Naive thymus-derived CD8-positive, alpha-beta T cell (primary cell): ENCODE results near the gene EHMT1. TPM values are rescaled to one million over a fixed set of nuclear protein-coding genes. Genes with fewer than 3 reads are reported as not detected.

Experiments
- ATAC-seq, 2 donors: fragments of 150-1000 bp; cut with Tn5 transposase in 1 of 2; sonication (Bioruptor Pico), chemical (Tn5 transposase) in 1 of 2; 1 replicate in 1 of 2; 2 replicates in 1 of 2; pipeline ENCODE4 v1.10.0; 2021; ENCODE audit warnings: mild to moderate bottlenecking in 2 of 2, moderate library complexity in 2 of 2
- POLR2A ChIA-PET: fragments of 350-600 bp; sonication (Branson Sonifier 250); formaldehyde crosslinking; loops from one replicate; lab custom pipeline; 2021; ENCODE audit warnings: antibody characterized with exemption; lab: Charles Lee
- DNase-seq, 10 donors: peaks; one replicate each; pipeline versions ENCODE4 v3.0.0 to v3.0.0-alpha.2; 2020 to 2022
- H3K27ac Mint-ChIP-seq, 10 donors: one replicate each; pipeline ENCODE4 v1.8.0; 2020 to 2022; ENCODE audit warnings: mild to moderate bottlenecking in 10 of 10, mixed read lengths in 10 of 10, moderate library complexity in 4 of 10, inconsistent platforms in 1 of 10
- H3K27me3 Mint-ChIP-seq, 5 donors: one replicate each; pipeline ENCODE4 v1.8.0; 2021 to 2022; ENCODE audit warnings: mixed read lengths in 5 of 5
- H3K36me3 Mint-ChIP-seq, 3 donors: one replicate each; pipeline ENCODE4 v1.8.0; 2020 to 2022; ENCODE audit warnings: mixed read lengths in 3 of 3, mild to moderate bottlenecking in 2 of 3, inconsistent platforms in 1 of 3
- H3K4me1 Mint-ChIP-seq, 4 donors: one replicate each; pipeline ENCODE4 v1.8.0; 2021 to 2022; ENCODE audit warnings: mixed read lengths in 4 of 4
- H3K4me3 Mint-ChIP-seq, 10 donors: one replicate each; pipeline ENCODE4 v1.8.0; 2020 to 2022; ENCODE audit warnings: mild to moderate bottlenecking in 10 of 10, mixed read lengths in 10 of 10, moderate library complexity in 6 of 10, inconsistent platforms in 1 of 10
- H3K9me3 Mint-ChIP-seq, 9 donors: one replicate each; pipeline ENCODE4 v1.8.0; 2020 to 2022; ENCODE audit warnings: mixed read lengths in 9 of 9, mild to moderate bottlenecking in 3 of 9, inconsistent platforms in 1 of 9, moderate library complexity in 1 of 9
- polyA plus RNA-seq, 3 donors: library from polyadenylated mRNA; unstranded; fragments of 300-500 nt; fragmentation: Illumina TruSeq; gene quantifications; one replicate each; pipeline ENCODE4 v1.2.3, GENCODE V29; 2021
- total RNA-seq, 8 experiments: library from RNA in 2 of 8; stranded (reverse) in 2 of 8; gene quantifications; one replicate each; pipeline ENCODE4 v1.2.3 and lab custom pipeline; 2021 to 2026

EHMT1 gene
- total and polyA plus RNA-seq, 5 experiments from 2014 or later, result 20.9 to 113 (median 34.4) TPM

DNA sequence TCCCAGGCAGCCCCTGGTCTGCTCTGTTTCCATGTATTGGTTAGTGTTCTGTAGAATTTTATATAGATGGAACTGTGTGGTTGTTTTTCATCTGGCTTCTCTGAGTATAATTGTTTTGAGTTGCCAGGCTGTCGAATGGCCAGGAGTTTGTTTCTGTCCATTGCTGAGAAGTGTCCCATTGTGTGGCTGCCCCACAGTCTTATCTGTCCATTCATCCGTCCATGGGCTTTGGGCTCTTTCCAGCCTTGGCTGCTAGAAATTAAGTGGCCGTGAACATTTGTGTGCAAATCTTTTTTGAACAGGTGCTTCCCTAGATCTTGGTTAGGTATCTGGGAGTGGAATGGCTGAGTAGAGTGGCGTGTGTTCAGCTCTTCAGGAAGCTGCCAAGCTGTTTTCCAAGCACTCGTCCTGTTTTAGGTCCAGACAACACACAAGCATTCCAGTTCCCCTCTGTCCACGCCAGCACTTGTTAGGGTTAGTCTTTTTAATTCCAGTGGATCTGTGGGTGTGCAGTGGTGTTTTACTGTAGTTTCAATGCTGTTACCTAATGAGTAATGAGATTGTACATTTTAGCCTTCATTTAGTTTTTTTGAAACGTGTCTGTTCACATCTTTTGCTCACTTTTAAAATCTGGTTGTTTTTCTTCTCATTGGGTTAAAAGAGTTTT, 136.6 kb downstream of the EHMT1 start:
- ATAC-seq (no peak), DNase-seq (no peak)
- peaks cover 20 to 91% (median 54%) of the 10 kb centered on the region in 3 donors for H3K36me3 Mint-ChIP-seq
- no peaks in the 10 kb centered on the region for H3K27me3 Mint-ChIP-seq
- peaks cover 0 to 9% (median 2%) of the 10 kb centered on the region in 9 donors for H3K9me3 Mint-ChIP-seq
- peaks cover 12 to 44% (median 16%) of the 10 kb centered on the region in 4 donors for H3K4me1 Mint-ChIP-seq
- no peak overlapping the region for H3K4me3 Mint-ChIP-seq
- H3K27ac Mint-ChIP-seq, result peak overlapping the region in 3 of 10 donors; percentile 29 to 81 (median 53)
- POLR2A ChIA-PET, result no interaction called here

DNA sequence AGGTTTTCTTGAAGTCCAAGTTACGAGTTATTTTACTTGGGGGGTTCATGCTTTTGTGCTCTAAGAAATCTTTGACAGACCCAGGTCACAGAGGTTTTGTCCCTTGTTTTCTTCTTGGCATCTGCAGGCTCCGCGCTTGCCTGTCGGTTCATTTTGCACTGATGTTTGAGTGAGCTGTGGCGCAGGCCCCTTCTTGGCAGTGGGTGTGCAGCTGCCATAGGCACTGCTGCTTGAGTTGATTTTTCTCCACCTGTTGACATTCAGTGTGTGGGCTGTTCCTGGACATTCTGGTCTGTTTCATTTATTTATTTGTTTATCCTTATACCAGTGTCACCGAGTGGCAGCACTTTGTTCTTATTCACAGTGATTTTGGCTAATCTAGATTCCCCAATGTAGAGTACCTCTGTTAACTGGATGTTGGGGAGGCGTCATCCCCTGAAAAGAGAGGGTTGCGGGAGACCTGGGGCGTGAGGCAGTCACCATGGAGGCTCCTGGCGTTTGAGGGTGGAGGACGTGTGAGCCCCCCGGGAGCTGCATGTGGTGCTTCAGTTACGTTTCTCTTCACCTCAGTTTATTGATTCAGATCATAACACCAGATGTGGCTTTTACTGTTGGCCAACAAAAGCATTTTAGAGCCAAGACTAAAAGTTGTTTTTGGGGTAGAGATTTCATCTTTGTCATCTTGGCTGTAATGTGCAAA, 137.4 kb downstream of the EHMT1 start:
- Mint-ChIP-seq H3K27me3 (no peaks in the 10 kb centered on the region), H3K4me1 (peaks cover 11 to 51% (median 13%) of the 10 kb centered on the region in 4 donors), H3K4me3 (no peak overlapping the region), H3K27ac (peak overlapping the region in 6 of 10 donors; percentile 16 to 81 (median 66)), H3K9me3 (peaks cover 0 to 9% (median 2%) of the 10 kb centered on the region in 9 donors), H3K36me3 (peaks cover 20 to 87% (median 54%) of the 10 kb centered on the region in 3 donors)
- no peak for DNase-seq
- no peak for ATAC-seq
- POLR2A ChIA-PET, result no interaction called here

DNA sequence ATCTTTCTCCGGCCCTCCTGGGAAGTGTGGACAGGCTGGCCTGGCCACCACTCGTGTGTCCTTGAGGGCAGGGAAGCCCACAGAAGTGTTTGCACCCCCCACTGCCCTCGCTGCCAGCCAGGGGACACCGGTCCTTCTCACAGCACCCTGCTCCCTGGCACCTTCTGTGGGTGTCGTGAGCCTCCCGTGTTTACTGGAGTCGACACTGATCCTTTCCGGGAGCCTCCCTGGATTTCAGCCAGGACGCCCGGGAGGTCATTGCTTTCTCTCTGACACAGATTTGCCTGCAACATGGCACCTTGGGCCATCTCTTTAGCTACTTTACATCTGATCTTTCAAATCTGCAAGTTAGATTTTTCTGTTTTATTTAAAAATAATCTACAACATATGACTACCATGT, 138.3 kb downstream of the EHMT1 start:
- Mint-ChIP-seq H3K4me3 (no peak overlapping the region), H3K27me3 (no peaks in the 10 kb centered on the region), H3K27ac (peak overlapping the region in 2 of 10 donors; percentile 48 to 81), H3K36me3 (peaks cover 20 to 90% (median 55%) of the 10 kb centered on the region in 3 donors), H3K4me1 (peaks cover 11 to 54% (median 13%) of the 10 kb centered on the region in 4 donors), H3K9me3 (peaks cover 0 to 9% (median 2%) of the 10 kb centered on the region in 9 donors)
- no peak for DNase-seq
- POLR2A ChIA-PET, result no interaction called here
- no peak for ATAC-seq

DNA sequence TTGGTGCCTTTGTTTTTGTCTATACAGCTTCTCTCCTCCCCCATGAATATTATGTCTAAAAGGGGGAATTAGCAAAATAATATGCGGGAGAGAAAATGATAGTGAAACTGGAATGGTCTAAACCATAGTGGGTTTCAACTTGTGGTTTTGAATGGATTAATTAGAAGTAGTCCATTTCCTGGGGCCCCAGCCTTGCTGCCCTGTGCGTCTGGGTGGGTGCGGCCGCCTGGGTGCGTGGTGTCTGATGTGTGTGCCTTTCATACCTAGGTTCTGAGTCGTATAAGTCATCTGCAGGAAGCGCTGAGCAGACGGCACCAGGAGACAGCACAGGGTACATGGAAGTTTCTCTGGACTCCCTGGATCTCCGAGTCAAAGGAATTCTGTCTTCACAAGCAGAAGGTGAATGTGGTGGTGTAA, 138.8 kb downstream of the EHMT1 start:
- ATAC-seq (peak in 1 of 2 donors; percentile 39), DNase-seq (no peak)
- peaks cover 12 to 59% (median 13%) of the 10 kb centered on the region in 4 donors for H3K4me1 Mint-ChIP-seq
- H3K27ac Mint-ChIP-seq, result peak overlapping the region in 4 of 10 donors; percentile 44 to 81 (median 54)
- POLR2A ChIA-PET, result no interaction called here
- peak overlapping the region in 1 of 10 donors; percentile 36 for H3K4me3 Mint-ChIP-seq
- H3K9me3 Mint-ChIP-seq, result peaks cover 0 to 9% (median 2%) of the 10 kb centered on the region in 9 donors
- H3K27me3 Mint-ChIP-seq, result no peaks in the 10 kb centered on the region
- H3K36me3 Mint-ChIP-seq, result peaks cover 20 to 90% (median 53%) of the 10 kb centered on the region in 3 donors

DNA sequence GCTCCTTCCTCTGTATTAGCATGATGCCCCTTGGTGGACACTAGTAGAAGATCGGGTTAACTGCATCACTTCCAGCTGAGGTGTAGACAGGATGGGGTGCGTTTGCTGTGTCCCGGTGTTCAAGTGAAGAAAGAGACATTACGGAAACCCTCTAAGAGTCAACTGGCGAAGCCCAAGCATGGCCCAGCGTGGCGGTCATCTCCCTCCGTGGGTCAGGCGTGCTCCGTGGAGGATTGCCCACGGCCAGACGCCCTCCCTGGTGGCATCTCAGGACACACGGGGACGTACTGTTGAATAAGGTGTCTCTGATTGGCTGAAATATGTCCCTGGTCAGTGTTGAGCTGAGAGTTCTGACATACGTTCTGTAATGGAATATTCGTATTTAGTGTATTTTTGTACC, 139.3 kb downstream of the EHMT1 start:
- ATAC-seq (no peak), DNase-seq (no peak)
- peaks cover 0 to 9% (median 2%) of the 10 kb centered on the region in 9 donors for H3K9me3 Mint-ChIP-seq
- peak overlapping the region in 1 of 10 donors; percentile 36 for H3K4me3 Mint-ChIP-seq
- H3K27ac Mint-ChIP-seq, result peak overlapping the region in 3 of 10 donors; percentile 44 to 81 (median 49)
- H3K27me3 Mint-ChIP-seq, result no peaks in the 10 kb centered on the region
- H3K36me3 Mint-ChIP-seq, result peaks cover 20 to 90% (median 49%) of the 10 kb centered on the region in 3 donors
- peaks cover 12 to 62% (median 13%) of the 10 kb centered on the region in 4 donors for H3K4me1 Mint-ChIP-seq
- POLR2A ChIA-PET, result no interaction called here

DNA sequence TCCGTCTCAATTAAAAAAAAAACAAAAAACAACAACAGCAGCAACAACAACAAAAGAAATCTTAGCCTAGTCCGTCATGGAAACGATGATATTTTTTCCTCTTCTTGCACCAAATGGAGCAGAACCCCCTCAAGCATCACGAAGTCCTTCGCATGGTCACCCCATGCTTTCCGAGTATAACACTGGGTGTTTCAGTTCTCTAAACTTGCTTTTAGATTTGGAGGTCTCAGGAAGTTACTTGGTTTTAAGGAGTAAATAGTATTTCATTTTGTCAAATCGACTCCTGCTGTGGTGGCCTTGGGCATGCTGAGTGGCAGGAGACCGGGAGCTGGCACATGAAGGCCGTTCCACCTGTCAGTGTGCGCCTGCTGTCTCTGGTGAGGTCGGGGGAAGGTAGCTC, 140.3 kb downstream of the EHMT1 start:
- H3K4me3 Mint-ChIP-seq, result peak overlapping the region in 1 of 10 donors; percentile 54
- H3K4me1 Mint-ChIP-seq, result peaks cover 12 to 63% (median 15%) of the 10 kb centered on the region in 4 donors
- ATAC-seq (no peak), DNase-seq (no peak)
- H3K36me3 Mint-ChIP-seq, result peaks cover 17 to 92% (median 44%) of the 10 kb centered on the region in 3 donors
- no peaks in the 10 kb centered on the region for H3K27me3 Mint-ChIP-seq
- H3K9me3 Mint-ChIP-seq, result peaks cover 0 to 9% (median under 1%) of the 10 kb centered on the region in 9 donors
- POLR2A ChIA-PET, result interaction anchor here (0.6 kb wide), 1 partner anchor 199 kb away, joined by 4 read pairs; no protein-coding TSS in a partner anchor
- H3K27ac Mint-ChIP-seq, result peak overlapping the region in 4 of 10 donors; percentile 48 to 81 (median 68)

DNA sequence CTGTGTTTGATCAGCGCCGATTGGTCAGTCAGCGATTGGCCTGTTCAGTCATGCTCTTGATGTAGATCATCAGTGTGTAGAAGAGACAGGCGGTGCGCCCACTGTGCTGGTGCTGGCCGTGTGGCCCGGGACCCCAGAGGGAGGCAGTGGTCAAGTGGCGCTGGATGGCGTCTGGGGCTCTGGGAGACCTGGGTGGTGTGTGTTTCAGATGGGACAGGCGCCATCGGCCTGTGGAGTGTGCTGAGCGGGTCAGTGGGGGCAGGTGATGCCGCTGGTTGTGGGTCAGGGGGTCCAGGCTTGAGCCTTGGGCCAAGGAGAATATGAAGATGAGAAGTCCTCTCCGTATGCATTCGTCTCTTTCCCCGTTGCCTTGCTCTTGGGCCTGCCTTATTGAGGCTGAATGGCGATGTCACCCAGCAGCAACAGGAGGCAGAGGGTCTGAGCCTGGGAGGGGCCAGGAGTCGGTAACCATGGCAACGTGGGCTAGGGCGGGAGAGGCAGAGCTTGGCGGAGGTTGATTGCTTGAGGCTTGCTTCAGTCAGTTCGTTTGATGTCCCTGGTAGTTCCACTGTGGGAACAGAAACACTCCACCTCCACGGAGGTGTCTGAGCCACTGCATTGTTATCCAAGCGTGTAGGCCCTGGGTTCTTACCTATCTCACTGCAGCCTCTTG, 141.0 kb downstream of the EHMT1 start:
- Mint-ChIP-seq H3K9me3 (peaks cover 0 to 9% (median 0%) of the 10 kb centered on the region in 9 donors), H3K27ac (peak overlapping the region in 7 of 10 donors; percentile 40 to 81 (median 60)), H3K4me3 (peak overlapping the region in 2 of 10 donors; percentile 54 to 67), H3K27me3 (no peaks in the 10 kb centered on the region), H3K4me1 (peaks cover 12 to 64% (median 19%) of the 10 kb centered on the region in 4 donors), H3K36me3 (peaks cover 21 to 92% (median 43%) of the 10 kb centered on the region in 3 donors)
- ATAC-seq (no peak), DNase-seq (no peak)
- POLR2A ChIA-PET, result no interaction called here

DNA sequence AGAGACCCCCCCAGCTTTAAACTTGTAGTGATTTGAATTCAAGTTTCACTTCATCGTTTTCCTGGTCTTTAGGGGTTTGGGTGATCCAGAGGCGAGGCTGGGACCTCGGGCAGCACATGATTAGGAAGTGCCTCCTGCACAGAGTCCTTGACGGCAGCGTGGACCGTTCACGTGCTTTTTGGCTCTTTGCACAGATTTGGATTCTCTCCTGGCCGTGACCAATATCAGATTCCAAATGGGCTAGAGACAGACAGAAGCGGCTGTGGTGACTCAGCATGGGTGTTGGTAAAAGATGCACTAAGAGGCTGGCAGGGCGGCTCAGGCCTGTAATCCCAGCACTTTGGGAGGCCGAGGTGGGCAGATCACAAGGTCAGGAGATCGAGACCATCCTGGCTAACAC, 141.6 kb downstream of the EHMT1 start:
- H3K9me3 Mint-ChIP-seq, result peaks cover 0 to 4% (median 0%) of the 10 kb centered on the region in 9 donors
- H3K4me3 Mint-ChIP-seq, result no peak overlapping the region
- DNase-seq, result no peak
- POLR2A ChIA-PET, result no interaction called here
- H3K27ac Mint-ChIP-seq, result peak overlapping the region in 1 of 10 donors; percentile 81
- H3K27me3 Mint-ChIP-seq, result no peaks in the 10 kb centered on the region
- ATAC-seq, result no peak
- H3K36me3 Mint-ChIP-seq, result peaks cover 18 to 90% (median 36%) of the 10 kb centered on the region in 3 donors
- peaks cover 12 to 64% (median 18%) of the 10 kb centered on the region in 4 donors for H3K4me1 Mint-ChIP-seq

DNA sequence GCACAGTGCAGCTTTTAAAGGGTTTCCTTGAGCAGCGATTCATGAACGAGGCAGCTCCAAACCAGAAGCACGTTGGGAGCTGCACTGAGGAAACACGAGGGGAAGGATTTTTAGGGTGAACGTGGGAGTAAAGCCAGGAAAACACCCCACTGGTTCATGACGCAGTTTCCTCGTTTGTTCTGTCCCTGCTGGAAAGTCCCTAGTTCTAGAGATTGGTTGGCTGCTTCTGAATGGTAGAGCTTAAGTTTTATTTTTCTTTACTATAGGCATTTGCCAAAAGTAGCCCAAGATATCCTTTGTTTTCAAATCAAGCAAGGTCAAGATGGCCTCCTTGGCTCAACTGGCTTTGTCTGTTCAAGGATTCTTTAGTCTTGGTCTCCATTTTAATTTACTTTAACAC, 142.2 kb downstream of the EHMT1 start:
- Mint-ChIP-seq H3K4me3 (no peak overlapping the region), H3K27ac (peak overlapping the region in 3 of 10 donors; percentile 36 to 81 (median 49)), H3K36me3 (peaks cover 12 to 89% (median 34%) of the 10 kb centered on the region in 3 donors), H3K9me3 (no peaks in the 10 kb centered on the region), H3K27me3 (no peaks in the 10 kb centered on the region), H3K4me1 (peaks cover 16 to 64% (median 19%) of the 10 kb centered on the region in 4 donors)
- no peak for DNase-seq
- ATAC-seq, result no peak
- POLR2A ChIA-PET, result no interaction called here

DNA sequence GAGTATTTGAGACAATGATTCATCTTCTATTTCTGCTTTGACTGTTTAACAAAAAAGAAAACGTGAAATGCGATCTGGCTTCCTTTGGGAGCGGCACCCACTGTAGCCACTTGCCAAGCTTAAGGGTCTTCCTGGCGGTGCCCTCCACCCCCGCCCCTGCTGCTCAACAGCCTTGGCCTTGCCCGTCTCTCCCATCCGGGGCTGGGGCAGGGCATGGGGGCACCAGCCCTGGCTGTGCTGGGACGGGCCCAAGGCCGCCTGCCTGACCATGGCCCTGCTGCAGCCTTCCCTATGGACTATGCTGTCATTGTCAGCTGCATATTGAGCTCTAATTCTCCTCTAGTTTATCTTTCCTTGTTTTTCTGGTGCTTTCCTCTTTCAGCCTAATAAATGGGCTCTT, 143.0 kb downstream of the EHMT1 start:
- ATAC-seq, result no peak
- H3K27me3 Mint-ChIP-seq, result no peaks in the 10 kb centered on the region
- peak overlapping the region in 3 of 10 donors; percentile 9 to 79 (median 53) for H3K27ac Mint-ChIP-seq
- POLR2A ChIA-PET, result no interaction called here
- H3K36me3 Mint-ChIP-seq, result peaks cover 9 to 89% (median 30%) of the 10 kb centered on the region in 3 donors
- H3K4me1 Mint-ChIP-seq, result peaks cover 11 to 56% (median 15%) of the 10 kb centered on the region in 4 donors
- peak overlapping the region in 1 of 10 donors; percentile 45 for H3K4me3 Mint-ChIP-seq
- no peak for DNase-seq
- no peaks in the 10 kb centered on the region for H3K9me3 Mint-ChIP-seq

DNA sequence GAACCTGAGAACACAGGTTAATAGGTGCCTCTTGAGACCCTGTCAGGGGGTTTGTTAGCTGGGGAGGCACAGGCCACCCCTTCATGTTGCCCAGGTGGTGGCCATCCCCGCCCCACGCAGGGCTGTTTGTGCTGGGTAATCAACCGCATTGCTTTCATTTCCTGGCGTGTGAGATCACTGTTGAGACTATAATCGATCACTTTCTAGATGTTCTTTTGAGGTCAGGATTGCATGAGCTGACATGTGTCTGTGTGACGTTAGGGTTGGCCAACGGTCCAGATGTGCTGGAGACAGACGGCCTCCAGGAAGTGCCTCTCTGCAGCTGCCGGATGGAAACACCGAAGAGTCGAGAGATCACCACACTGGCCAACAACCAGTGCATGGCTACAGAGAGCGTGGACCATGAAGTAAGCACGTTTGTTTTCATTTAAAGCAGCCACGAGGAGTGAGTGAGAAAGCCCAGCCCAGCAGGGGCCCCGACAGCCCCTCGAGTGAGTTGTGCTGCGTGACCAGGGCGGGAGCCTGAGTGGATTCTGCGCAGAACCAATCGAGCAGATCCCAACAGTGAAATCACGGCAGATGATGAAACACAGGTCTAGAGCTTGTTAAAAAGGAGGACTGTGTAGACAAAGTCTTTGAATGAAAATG, 143.7 kb downstream of the EHMT1 start:
- Mint-ChIP-seq H3K4me3 (no peak overlapping the region), H3K9me3 (no peaks in the 10 kb centered on the region), H3K4me1 (peaks cover 11 to 49% (median 14%) of the 10 kb centered on the region in 4 donors), H3K36me3 (peaks cover 9 to 90% (median 35%) of the 10 kb centered on the region in 3 donors), H3K27me3 (no peaks in the 10 kb centered on the region), H3K27ac (peak overlapping the region in 5 of 10 donors; percentile 20 to 79 (median 53))
- no peak for ATAC-seq
- POLR2A ChIA-PET, result no interaction called here
- DNase-seq, result no peak
